ENCODE data around the gene CLEC16A.

CLEC16A gene

GRCh38 chr16:11196286-11196828, 252.0 kb downstream of the CLEC16A start:
- no peak for DNase-seq (ENCODE audit: low spot score)

GRCh38 chr16:11198375-11198774, 254.0 kb downstream of the CLEC16A start:
- no peak for FAIRE-seq
- no peak for DNase-seq (ENCODE audit: low spot score)

More at GRCh38 chr16:11196286-11196828, 252.0 kb downstream of the CLEC16A start:
- no peak for FAIRE-seq

GRCh38 chr16:11198828-11199227, 254.5 kb downstream of the CLEC16A start:
- DNase-seq (ENCODE audit: low spot score) (peak; percentile 44), FAIRE-seq (no peak)

GRCh38 chr16:11200592-11200991, 256.2 kb downstream of the CLEC16A start:
- DNase-seq (ENCODE audit: low spot score) (no peak), FAIRE-seq (no peak)

- DNase-seq (ENCODE audit: low spot score) (peak; percentile 86), FAIRE-seq (no peak)
These were observed 257.3 kb downstream of the CLEC16A start for GRCh38 chr16:11201498-11202259.

GRCh38 chr16:11202260-11203091, 258.1 kb downstream of the CLEC16A start:
- DNase-seq (ENCODE audit: low spot score), result no peak
- no peak for FAIRE-seq

GRCh38 chr16:11203111-11203623, 258.8 kb downstream of the CLEC16A start:
- no peak for FAIRE-seq
- DNase-seq (ENCODE audit: low spot score), result no peak

- no peak for FAIRE-seq
These were observed 260.2 kb downstream of the CLEC16A start for GRCh38 chr16:11204513-11205047.

GRCh38 chr16:11205065-11205699, 260.8 kb downstream of the CLEC16A start:
- DNase-seq (ENCODE audit: low spot score) (no peak), FAIRE-seq (no peak)

More at GRCh38 chr16:11204513-11205047, 260.2 kb downstream of the CLEC16A start:
- DNase-seq (ENCODE audit: low spot score), result no peak

GRCh38 chr16:11205754-11206581, 261.6 kb downstream of the CLEC16A start:
- DNase-seq (ENCODE audit: low spot score) (no peak), FAIRE-seq (no peak)

- FAIRE-seq, result no peak
- no peak for DNase-seq (ENCODE audit: low spot score)
These were observed 263.3 kb downstream of the CLEC16A start for GRCh38 chr16:11207646-11208045.

- FAIRE-seq (no peak), DNase-seq (ENCODE audit: low spot score) (no peak)
These were observed 264.7 kb downstream of the CLEC16A start for GRCh38 chr16:11208916-11209665.

- DNase-seq (ENCODE audit: low spot score) (no peak), FAIRE-seq (no peak)
These were observed 265.9 kb downstream of the CLEC16A start for GRCh38 chr16:11210260-11210659.

- no peak for FAIRE-seq
- DNase-seq (ENCODE audit: low spot score), result no peak
These were observed 267.0 kb downstream of the CLEC16A start for GRCh38 chr16:11211061-11211976.

- DNase-seq (ENCODE audit: low spot score) (no peak), FAIRE-seq (no peak)
These were observed 267.8 kb downstream of the CLEC16A start for GRCh38 chr16:11211977-11212797.

- no peak for DNase-seq (ENCODE audit: low spot score)
- no peak for FAIRE-seq
These were observed 268.4 kb downstream of the CLEC16A start for GRCh38 chr16:11212798-11213196.

- FAIRE-seq (no peak), DNase-seq (ENCODE audit: low spot score) (no peak)
These were observed 269.0 kb downstream of the CLEC16A start for GRCh38 chr16:11213373-11213772.

GRCh38 chr16:11213799-11214198, 269.4 kb downstream of the CLEC16A start:
- FAIRE-seq (no peak), DNase-seq (ENCODE audit: low spot score) (no peak)
